ENCODE data around the gene TOR4A. TPM values are rescaled to one million over a fixed set of nuclear protein-coding genes. Genes with fewer than 3 reads are reported as not detected.

Gene TOR4A
- total RNA-seq, 1 donor from 2014 or later = 16.5 TPM

- intact Hi-C loops (cut with DNase I) = no loop called here
- no peak for DNase-seq (ENCODE audit: missing footprints)
These were observed 30.6 kb downstream of the TOR4A start for GRCh38 chr9:137308057-137308619.

GRCh38 chr9:137309368-137310188 is 32.1 kb downstream of the TOR4A start:
- no peak for DNase-seq (ENCODE audit: missing footprints)
- no peak for ATAC-seq
- intact Hi-C loops (cut with DNase I) = no loop called here

More at GRCh38 chr9:137308057-137308619, 30.6 kb downstream of the TOR4A start:
- no peak for ATAC-seq

- ATAC-seq (no peak), DNase-seq (ENCODE audit: missing footprints) (no peak)
- intact Hi-C loops (cut with DNase I) = no loop called here
These were observed 32.9 kb downstream of the TOR4A start for GRCh38 chr9:137310189-137311052.

DNA sequence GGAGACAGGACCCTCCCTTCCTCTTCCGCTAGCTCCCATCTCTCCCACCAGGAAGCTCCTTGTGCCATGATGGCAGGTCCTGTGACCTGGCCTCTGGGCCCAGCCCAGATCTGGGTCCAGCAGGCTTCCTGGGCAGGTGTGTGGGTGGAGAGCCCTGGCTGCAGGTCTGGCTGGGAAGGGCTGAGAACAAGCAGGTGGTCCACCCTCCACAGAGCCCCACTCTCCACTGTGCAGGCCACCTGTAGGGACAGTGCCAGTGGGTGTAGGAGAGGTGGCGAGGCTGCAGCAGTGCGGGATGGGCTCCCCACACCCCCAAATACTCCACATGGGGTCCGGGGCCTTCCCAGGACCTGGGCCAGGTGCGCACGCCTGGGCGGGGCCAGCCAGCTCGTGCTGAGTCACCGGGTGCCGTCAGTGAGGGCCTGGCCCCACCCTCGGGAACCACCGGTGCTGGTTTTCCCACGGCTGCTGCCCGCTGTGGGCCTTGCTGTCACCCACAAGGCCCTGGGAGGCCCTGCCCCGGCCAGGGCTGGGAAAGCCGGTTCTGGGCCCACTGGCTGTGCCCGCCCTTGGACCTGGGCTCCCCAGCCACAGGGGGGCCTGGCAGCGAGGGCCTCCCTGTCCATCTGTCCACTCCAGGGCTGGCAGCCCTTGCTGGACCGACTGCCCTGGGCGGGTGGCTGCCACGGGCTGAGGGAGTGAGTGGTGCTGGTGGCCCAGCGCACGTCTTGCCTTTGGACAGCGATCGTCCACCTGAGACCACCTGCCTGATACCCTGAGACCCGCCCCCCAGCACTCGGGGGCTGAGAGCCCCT is 33.9 kb downstream of the TOR4A start:
- intact Hi-C loops (cut with DNase I) = no loop called here
- DNase-seq (ENCODE audit: missing footprints) (no peak), ATAC-seq (no peak)

DNA sequence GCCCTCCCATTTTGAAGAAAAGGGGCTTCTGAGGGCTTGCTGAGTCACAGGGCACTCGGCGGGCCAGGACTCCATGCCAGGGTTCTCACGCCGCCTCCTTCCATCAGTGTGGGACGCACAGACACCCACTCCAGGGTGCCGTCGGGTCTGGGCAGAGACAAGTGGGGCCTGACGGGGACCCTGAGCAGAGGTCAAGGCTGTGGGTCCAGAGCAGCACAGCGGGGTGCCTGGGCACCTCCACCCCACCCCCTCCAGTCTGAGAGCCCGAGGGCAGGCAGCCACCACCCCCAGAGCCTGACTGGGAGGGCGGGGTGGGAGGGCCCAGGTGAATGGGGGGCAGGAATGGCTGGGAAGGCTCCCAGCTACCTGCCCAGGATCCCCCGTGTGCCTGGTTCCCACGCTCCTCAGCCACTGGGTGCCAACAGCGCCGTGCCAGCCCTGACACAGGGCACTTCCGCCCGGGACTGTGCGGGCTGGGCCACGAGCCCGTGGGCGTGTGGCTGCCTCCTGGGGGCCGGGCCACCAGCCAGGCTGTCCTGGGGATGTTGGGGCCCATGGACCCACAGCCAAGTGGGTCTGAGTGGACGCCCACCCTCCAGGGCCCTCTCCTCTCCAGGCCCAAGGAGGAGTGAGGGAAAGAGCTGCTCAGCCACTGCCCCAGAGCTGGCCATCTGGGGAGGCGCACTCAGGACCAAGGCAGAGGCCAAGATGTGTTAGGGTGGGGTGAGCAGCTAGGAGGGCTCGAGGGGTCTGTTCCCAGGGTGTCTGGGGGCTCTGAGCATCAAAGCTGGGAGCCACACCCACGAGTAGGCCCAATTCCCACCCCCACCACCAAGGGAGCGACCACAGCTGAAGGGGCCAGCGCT is 34.7 kb downstream of the TOR4A start:
- DNase-seq (ENCODE audit: missing footprints) = no peak
- ATAC-seq = no peak
- intact Hi-C loops (cut with DNase I) = no loop called here

GRCh38 chr9:137312852-137313325 is 35.4 kb downstream of the TOR4A start:
- DNase-seq (ENCODE audit: missing footprints) = no peak
- no peak for ATAC-seq
- intact Hi-C loops (cut with DNase I) = no loop called here

GRCh38 chr9:137313326-137313936 is 35.9 kb downstream of the TOR4A start:
- no peak for ATAC-seq
- intact Hi-C loops (cut with DNase I) = no loop called here
- no peak for DNase-seq (ENCODE audit: missing footprints)

GRCh38 chr9:137313956-137314560 is 36.5 kb downstream of the TOR4A start:
- no peak for ATAC-seq
- intact Hi-C loops (cut with DNase I) = no loop called here
- DNase-seq (ENCODE audit: missing footprints) = no peak

DNA sequence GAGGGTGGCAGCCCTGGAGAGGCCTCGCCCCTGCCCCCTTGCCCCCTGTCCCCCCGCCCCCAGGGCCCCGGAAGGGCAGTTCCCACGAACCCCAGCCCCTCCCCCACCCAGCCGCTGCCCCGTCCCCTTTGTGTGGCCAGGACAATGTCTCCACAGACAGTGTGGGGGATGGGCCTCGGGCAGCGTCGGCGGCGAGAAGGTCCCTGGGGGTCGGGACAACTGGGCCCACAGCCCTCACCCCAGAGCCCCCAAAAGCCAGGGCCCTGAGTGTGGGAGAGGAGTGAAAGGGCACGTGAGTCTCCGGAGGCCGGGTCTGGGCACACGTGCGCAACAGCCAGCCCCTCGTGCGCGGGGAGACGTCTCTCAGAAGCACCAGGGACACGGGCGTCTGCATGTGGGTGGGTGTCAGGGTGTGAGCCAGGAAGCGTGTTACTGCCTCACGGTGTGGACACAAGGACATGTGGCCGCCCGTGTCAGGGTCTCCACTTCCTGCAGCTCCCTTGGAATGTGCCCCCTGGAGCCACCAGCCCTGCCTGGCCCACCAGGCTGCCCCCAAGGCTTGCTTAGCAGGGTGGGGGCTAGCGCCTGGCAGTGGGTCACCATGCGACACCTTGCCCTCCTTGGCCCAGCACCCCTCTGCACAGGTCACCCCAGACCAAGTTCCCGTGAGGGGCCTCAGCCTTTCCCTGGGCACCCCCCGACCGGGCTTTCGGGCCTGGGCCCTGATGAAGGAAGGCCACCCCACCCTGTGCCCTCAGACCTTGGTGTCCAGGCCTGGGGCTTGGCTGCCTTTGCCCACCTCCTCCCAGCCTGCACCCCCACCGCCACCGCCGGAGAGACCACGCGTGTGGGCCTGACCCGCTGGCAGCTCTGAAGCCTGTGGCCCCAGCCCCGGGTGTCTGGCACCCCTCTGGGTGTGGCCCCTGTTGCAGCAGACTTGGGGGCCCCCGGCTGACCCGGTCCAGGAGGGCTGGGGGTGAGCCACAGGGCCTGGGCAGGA is 37.3 kb downstream of the TOR4A start:
- DNase-seq (ENCODE audit: missing footprints) (no peak), ATAC-seq (no peak)
- intact Hi-C loops (cut with DNase I) = no loop called here

DNA sequence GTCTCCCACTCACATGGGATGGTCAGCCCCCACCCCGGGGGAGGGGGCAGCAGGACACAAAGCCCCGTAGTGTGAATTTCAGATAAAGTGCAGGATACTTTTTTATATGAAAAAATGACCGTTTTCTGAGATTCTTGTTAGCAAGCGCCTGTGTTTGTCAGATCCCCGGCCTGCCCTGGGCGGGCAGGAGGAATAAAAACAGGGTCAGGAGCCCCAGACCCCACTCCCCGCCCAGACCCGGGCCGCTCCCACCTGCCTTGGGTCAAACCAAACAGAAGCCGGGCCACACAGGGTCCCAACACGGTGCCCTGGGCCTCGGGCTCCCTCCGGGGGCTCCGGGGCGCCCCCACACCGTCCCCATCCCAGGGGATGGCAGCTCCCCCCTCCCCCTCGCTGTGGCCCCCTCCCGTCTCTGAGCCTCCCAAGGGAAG is 38.1 kb downstream of the TOR4A start:
- intact Hi-C loops (cut with DNase I) = no loop called here
- ATAC-seq (no peak), DNase-seq (ENCODE audit: missing footprints) (no peak)

GRCh38 chr9:137316012-137316981 is 38.8 kb downstream of the TOR4A start:
- intact Hi-C loops (cut with DNase I) = no loop called here
- no peak for ATAC-seq
- peak; percentile 64 for DNase-seq (ENCODE audit: missing footprints)

GRCh38 chr9:137317021-137317717 is 39.6 kb downstream of the TOR4A start:
- no peak for DNase-seq (ENCODE audit: missing footprints)
- intact Hi-C loops (cut with DNase I) = no loop called here
- no peak for ATAC-seq

- intact Hi-C loops (cut with DNase I) = no loop called here
- DNase-seq (ENCODE audit: missing footprints) (no peak), ATAC-seq (no peak)
These were observed 40.4 kb downstream of the TOR4A start for GRCh38 chr9:137317718-137318511.
